ENCODE measurements around the gene SLC2A10.
A peak's percentile ranks its signal among the peaks of the same experiment; 100 is the strongest.

SLC2A10 gene

GRCh38 chr20:46741924-46742668 is 32.6 kb downstream of the SLC2A10 start:
- no peak for TF ChIP-seq CTCF (IDR thresholded peaks at IDR 0.05; ENCODE audit: borderline replicate concordance, insufficient read depth, low read depth, low read length)
- no peak overlapping the region for H3K4me3 ChIP-seq (ENCODE audit: low read depth, low read length)

DNA sequence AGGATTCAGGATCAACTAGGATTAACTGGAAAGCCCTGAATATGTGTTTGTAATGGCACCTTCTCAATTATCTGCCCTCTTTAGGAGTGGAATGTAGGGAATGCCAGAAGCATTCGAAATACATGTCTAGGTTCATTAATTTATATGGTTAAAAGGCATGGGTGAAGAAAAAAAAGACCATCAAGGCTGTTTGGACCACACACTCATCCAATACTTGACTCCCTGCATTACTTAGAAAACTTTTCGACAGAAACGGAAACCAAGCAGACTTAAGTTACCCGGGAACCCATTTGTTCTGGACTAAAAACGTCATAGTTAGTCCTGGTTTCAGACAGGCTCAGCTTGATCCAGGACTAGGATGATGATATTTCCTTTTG is 33.2 kb downstream of the SLC2A10 start:
- TF ChIP-seq CTCF (IDR thresholded peaks at IDR 0.05; ENCODE audit: borderline replicate concordance, insufficient read depth, low read depth, low read length): no peak
- H3K4me3 ChIP-seq (ENCODE audit: low read depth, low read length): no peak overlapping the region

GRCh38 chr20:46743088-46743487 is 33.6 kb downstream of the SLC2A10 start:
- no peak for TF ChIP-seq CTCF (IDR thresholded peaks at IDR 0.05; ENCODE audit: borderline replicate concordance, insufficient read depth, low read depth, low read length)
- H3K4me3 ChIP-seq (ENCODE audit: low read depth, low read length): no peak overlapping the region

DNA sequence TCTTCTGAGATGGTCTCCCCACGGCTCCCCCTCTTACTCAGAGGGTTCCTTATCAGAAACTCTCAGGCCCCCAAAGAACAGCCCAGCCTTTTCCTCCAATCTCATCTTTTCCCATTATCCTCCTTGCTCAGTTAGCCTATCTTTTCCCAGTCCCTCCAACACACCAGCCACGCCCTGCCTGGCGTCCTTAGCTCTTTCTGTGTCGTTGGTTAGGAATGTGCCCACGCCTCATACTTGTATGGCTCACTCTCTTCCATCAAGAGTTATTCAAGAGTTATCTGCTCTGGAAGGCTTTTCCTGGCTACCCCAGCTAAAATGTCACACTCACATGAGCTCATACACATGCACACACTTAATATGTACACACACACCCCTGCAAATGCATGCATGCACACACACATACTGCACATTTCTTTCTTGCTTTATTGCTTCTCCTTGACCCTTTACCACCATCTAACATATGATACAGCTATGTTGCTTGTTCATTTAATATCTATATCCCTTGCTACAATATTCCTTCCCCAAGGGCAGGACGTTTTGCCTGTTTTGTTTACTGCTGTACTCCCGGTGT is 37.6 kb downstream of the SLC2A10 start:
- no peak for TF ChIP-seq CTCF (IDR thresholded peaks at IDR 0.05; ENCODE audit: borderline replicate concordance, insufficient read depth, low read depth, low read length)
- no peak overlapping the region for H3K4me3 ChIP-seq (ENCODE audit: low read depth, low read length)

DNA sequence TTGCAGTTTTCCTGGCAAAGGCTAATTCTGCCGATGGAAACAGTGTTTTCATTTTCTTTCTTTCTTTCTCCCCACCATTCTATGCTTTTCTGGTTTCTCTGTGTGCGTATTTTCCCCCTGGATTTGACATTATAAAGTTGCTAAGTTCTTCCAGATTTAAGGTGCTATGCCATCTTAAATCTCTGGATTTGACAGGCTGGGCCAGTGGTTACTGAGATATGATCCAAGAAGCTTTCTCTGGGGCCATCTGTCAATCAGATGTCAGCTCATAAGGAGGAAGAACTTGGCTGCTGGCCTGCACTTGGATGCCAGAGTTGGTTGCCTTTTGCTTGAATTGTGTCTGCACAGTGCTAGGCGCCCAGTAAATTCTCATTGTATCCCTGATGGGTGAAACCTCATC is 39.7 kb downstream of the SLC2A10 start:
- TF ChIP-seq CTCF (IDR thresholded peaks at IDR 0.05; ENCODE audit: borderline replicate concordance, insufficient read depth, low read depth, low read length): no peak
- H3K4me3 ChIP-seq (ENCODE audit: low read depth, low read length): no peak overlapping the region

- H3K4me3 ChIP-seq (ENCODE audit: low read depth, low read length): no peak overlapping the region
- no peak for TF ChIP-seq CTCF (IDR thresholded peaks at IDR 0.05; ENCODE audit: borderline replicate concordance, insufficient read depth, low read depth, low read length)
These were observed 42.4 kb downstream of the SLC2A10 start for GRCh38 chr20:46751856-46752255.

DNA sequence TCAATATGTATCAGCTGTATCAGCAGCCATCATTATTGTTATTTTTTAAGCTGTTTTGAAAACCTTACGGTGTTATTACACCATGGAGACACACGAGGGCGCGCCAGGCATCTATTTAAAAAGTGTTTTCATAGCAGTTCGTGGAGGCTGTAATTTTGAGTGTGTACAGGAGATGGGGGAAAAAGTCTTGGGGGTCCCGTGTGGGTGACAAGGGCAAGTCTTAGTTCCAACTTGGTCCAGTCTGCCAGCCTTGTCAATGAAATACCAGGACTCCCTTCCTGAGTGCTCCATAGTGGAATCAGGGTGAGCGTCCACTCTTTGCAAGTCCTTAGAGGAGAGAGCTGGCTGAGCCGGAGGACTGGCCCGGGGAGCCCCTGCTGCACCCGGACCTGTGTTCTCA is 43.3 kb downstream of the SLC2A10 start:
- no peak overlapping the region for H3K4me3 ChIP-seq (ENCODE audit: low read depth, low read length)
- peak; percentile 54; the same call in 1 of the 2 replicates for TF ChIP-seq CTCF (IDR thresholded peaks at IDR 0.05; ENCODE audit: borderline replicate concordance, insufficient read depth, low read depth, low read length)
